HG03457 (cell line): ENCODE measurements around the gene SPINK2.

Experiments
- ATAC-seq: cut with Tn5 transposase; IDR thresholded peaks from one replicate; pipeline ENCODE4 v1.9.1; 2021; ENCODE audit warnings: moderate number of reproducible peaks; ENCODE audit not compliant: unreplicated experiment

The SPINK2 gene

GRCh38 chr4:56821381-56822243, at the start of gene SPINK2:
Gene SPINK2, minus strand, starts transcription at chr4:56821701. Its CDS starts 39 bp downstream, at chr4:56821662.
- ATAC-seq = peak; percentile 41

- no peak for ATAC-seq
These were observed 49.4 kb upstream of the SPINK2 start for GRCh38 chr4:56870946-56871345.

GRCh38 chr4:56863441-56864139, 42.1 kb upstream of the SPINK2 start:
- no peak for ATAC-seq

GRCh38 chr4:56861360-56861759, 39.9 kb upstream of the SPINK2 start:
- ATAC-seq = no peak

- no peak for ATAC-seq
These were observed 39.3 kb upstream of the SPINK2 start for GRCh38 chr4:56860781-56861180.

GRCh38 chr4:56859841-56860240, 38.3 kb upstream of the SPINK2 start:
- ATAC-seq = peak; percentile 70

GRCh38 chr4:56857601-56858309, 36.3 kb upstream of the SPINK2 start:
- no peak for ATAC-seq

- no peak for ATAC-seq
These were observed 35.2 kb upstream of the SPINK2 start for GRCh38 chr4:56856656-56857055.

GRCh38 chr4:56850910-56851309, 29.4 kb upstream of the SPINK2 start:
- ATAC-seq = no peak

- ATAC-seq = no peak
These were observed 23.5 kb upstream of the SPINK2 start for GRCh38 chr4:56844802-56845580.

- ATAC-seq = no peak
These were observed 22.0 kb upstream of the SPINK2 start for GRCh38 chr4:56843421-56843899.

- no peak for ATAC-seq
These were observed 19.1 kb upstream of the SPINK2 start for GRCh38 chr4:56840559-56840958.

GRCh38 chr4:56828784-56829535, 7.5 kb upstream of the SPINK2 start:
- ATAC-seq = peak; percentile 71

GRCh38 chr4:56823933-56824600, 2.6 kb upstream of the SPINK2 start:
- ATAC-seq = no peak

- ATAC-seq = no peak
These were observed 2.7 kb downstream of the SPINK2 start for GRCh38 chr4:56818797-56819196.

GRCh38 chr4:56817840-56818491, 3.5 kb downstream of the SPINK2 start:
- peak; percentile 73 for ATAC-seq

- no peak for ATAC-seq
These were observed 14.8 kb downstream of the SPINK2 start for GRCh38 chr4:56806666-56807065.

- no peak for ATAC-seq
These were observed 16.9 kb downstream of the SPINK2 start for GRCh38 chr4:56804551-56804950.

- ATAC-seq = peak; percentile 48
These were observed 18.0 kb downstream of the SPINK2 start for GRCh38 chr4:56803471-56803870.
